GM18519 (cell line): ENCODE data around the gene SYNPO.

ENCODE experiments used
- ATAC-seq: cut with Tn5 transposase; IDR thresholded peaks from one replicate; pipeline ENCODE4 v1.9.1; 2021; ENCODE audit warnings: mild to moderate bottlenecking, moderate library complexity; ENCODE audit not compliant: unreplicated experiment, low FRiP score

The SYNPO gene

DNA sequence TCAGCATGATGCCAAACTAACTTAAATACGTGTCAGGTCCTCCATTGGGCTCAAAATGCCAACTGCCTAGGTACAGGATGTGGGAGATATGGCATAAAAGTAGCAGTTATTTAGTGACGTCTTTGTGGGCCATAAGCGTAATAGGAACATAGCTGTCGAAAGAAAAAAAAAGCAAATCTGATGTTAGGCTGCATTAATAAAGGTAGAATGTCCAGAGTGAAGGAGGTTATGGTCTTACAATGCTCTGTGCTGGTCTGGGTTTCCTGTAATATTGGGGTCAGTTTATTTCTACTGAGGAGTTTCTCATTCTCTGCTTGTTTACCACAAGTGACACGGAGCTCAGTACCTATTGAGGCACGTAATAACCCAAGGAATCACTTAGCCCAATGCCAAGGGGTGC lies 33.4 kb upstream of the SYNPO start:
- ATAC-seq = no peak

DNA sequence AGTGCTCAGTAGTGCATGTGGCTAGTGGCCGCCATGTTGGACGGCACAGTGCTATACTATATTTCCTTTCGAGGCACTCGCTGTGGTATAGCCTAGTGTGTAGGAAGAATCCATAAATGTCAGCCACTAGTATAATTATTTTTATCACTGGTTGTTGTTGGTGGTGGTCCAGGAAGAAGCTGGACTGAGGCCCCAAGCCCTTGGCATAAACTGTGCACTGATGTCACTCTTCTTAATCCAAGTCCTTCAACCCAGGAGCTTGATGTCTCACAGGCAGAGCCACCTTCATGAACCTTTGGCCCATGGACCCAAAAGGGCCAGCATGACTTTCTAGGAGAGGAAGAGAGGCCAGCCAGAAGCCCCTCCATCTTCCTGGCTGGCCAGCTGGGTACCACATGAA lies 32.5 kb upstream of the SYNPO start:
- no peak for ATAC-seq

DNA sequence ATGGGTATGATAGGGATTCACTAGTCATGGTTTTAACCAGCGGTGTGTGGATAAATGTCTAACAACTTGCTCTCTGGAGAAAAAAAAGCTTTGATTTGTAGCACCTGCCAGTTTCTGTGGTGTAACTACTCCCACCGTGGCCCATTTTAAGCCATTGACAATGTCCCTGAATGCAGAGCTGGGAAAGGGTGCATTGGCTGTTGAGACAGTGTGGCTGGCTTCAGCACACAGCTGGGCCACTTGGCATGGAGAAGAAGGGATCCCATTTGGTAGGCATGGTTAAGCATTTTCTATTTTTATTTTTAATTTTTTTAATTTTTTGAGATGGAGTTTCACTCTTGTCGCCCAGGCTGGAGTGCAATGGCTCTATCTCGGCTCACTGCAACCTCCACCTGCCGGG lies 31.5 kb upstream of the SYNPO start:
- no peak for ATAC-seq

DNA sequence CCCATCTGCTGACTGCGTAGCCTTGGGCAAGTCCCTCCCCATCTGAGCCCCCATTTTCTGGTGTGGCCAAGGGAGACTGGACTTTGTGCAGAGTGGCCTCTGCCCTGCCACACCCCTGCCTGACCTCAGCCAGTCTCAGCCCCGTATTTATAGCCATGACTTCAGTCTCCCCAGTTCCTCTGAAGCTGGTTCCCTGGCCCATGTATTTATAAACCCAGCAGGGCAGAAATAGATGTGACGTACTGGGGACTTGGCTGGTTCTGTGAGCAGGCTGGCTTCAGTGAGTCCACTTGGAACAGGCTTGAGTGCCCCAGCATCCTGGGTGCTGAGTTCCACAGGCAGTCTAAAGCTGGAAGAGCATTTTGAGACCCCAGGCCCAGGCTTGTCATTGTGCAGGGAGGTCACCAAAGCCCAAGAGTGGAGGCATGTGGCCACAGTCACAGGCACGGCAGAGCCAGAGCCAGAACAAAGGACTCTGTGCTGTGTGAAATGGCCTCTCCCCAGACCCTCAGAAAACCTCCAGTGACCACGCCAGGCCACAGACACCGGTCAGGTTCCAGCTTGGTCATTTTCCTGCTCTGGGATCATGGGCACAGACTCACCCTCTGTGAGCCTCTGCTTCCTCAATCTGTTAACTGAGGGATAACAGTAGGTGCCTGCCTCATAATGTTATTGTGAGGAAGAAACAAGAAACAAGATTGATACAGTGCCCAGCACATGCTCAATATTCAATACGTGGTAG lies 30.4 kb upstream of the SYNPO start:
- no peak for ATAC-seq

DNA sequence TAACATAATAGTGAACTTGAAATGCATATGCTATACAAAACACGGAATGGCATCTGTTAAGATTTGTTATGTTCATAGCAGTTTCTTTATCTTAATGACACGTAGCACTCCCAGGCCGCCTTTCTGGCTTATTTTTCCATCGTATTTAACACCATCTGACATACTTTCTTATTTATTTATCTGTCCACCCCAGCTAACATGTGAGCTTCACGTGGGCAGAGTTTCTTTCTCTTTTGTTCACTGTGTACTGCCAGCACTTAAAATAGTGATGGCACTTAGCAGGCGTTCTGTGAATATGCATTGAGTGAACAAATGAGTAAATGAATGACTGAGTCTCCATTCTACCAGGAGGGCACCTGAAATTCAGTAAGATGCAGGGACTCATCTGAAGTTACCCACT lies 29.4 kb upstream of the SYNPO start:
- ATAC-seq = no peak

DNA sequence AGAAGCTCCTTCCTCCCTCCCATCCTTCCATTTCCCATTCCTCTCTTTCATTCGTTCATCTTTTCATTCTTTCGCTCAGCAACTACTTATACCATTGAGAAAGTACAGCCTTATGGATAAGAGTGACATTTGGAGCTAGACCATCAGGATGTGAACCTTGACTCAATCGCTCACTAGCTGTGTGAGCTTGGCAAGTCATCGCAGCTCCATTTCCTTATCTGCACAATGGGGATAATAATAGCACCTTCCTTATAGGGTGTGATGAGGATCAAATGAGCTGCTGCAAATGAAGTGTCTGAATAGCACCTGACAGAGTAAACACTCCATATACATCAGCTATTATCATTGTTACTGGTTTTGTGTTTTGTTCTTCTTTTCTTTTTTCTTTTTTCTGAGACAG lies 28.1 kb upstream of the SYNPO start:
- no peak for ATAC-seq

DNA sequence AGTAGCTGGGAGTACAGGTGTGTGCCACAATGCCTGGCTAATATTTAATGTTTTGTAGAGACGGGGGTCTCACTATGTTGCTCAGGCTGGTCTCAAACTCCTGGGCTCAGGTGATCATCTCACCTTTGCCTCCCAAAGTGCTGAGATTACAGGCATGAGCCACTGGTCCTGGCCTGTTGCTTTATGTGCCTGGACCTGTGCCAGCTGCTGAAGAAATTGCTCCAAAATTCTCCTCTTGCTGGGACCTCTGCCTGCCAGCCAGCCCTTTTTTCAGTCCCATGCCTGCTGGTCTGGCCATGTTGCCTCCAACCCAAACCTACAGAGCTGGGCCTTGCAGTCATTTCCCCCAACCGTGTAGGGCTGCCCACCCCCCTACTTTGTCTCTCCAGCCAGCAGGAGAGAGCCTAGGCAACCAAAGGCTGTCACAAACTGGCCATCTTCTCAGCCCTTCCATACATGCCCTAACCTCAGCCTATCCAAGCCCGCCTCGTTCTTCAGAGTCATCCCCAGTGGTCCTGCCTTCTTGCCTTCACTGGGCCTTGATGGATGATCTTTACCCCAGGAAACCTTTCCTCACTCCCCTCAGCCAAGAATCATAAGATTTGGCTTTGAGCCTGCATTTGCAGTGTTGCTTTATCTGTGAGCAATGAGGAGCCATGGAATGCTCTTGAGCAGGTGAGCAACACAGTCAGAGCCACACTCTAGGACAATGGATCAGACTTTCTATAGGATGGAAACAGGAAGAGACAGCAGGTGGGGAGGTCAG lies 27.4 kb upstream of the SYNPO start:
- no peak for ATAC-seq

DNA sequence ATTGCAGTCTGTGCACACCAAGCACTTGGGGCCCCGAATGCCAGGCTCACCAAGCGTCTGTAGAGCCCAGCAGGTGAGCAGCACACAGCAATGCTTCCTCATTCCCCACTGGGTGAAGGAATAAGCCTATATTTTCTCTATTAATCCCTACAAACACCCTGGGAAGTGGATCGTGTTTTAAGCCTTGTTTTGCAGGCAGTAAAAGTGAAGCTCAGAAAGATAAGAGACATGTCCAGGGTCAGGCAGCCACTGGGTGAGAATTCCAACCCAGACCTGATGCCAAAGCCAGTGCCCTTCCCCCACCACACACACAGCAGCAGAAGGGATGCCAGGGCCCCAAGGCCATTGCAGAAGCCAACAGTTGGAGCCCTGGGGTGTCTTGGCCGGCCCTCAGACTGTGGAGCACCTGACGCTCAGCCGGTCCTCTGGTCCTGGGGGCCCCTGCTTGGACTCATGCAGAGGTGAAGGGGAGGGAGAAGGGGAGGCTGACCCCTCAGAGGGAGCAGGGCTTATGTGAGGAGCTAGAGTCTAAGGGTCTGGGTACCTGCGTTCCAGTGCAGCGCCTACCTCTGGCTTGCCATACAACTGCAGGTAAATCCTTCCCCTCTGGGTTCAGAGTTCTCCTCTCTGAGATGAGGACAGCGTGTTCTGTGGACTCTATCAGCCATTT lies 26.3 kb upstream of the SYNPO start:
- ATAC-seq = no peak

DNA sequence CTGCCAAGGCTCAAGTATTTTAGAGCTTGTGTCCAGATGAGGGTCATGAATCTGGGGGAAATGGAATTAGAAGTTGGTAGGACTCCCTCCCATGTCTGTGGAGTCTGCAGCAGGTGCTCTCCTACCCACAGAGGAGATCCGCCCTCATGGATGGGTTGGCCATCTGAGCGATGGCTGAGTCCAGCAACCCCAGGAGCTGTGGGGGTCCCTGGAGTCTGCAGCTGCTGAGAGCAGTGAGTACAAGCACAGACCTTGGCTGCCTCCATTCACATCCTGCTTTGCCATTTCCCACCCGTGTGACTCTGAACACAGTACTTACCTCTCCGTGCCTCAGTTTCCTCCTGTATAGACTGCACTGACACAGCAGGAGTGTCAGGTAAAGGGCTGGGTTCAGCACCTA lies 25.8 kb upstream of the SYNPO start:
- ATAC-seq = no peak

DNA sequence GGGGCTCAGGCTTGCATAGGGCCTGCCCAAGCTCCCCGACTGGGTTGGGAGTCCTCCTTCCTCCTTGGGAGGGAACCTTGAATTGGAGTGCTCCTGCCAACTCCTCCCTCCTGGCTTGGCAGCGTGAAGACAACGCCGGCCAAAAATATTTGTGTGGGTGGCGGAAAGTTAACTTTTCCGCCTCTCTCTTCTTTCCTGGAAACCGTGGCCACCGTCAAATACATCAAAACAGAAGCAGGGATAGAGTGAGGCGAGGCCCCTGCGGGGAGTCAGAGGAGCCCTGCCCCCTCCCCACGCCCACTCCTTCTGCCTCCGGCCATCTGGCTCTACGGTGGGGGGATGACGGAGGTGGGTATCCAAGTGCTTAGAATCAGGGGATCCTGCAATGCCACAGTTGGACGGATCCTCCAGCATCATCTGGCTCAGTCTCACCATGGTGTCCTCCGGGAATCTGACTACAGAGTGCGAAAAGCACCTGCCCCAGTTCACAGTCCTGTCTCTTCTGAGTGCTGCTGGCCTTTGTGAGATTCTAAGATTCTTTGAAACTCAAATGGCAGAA lies 25.2 kb upstream of the SYNPO start:
- no peak for ATAC-seq

DNA sequence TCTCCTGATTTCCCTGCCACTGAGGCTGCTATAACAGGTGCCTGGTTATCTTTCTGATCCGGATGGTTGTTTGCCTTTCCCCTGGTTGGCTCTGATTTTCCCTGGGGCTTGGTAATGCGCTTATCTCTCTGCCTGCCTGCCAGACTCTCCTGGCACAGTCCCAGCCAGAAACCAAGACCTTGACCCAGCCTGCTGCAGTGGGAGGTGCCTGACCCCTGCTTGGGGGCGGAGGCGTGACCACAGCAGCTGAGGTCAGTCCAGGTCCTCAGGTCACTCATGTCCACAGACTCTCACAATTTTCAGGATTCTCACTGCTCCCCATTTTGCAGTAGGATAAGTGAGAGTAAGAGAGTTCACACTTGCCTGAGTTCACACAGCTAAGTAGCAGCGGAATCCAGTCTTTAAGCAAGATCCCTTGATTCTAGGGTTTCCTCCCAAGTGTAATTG lies 24.4 kb upstream of the SYNPO start:
- no peak for ATAC-seq

DNA sequence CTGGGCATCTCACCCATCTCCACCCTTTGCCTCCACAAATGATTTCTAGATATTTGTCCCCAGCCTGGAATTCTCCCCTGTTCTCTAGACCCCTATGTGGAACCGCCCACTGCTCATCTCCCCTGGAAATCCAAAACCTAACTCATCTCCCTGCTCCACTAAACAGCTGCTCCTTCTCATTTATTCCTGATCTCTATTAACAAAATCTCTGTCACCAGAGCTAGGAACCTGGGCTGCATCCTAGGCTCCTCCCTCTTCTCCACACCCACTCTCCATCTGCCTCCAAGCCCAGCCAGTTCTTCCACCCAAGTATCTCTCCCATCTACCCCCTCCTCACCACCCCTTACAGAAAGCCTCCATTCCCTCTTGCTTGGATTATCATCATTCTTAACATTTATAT lies 24.0 kb upstream of the SYNPO start:
- ATAC-seq = no peak

DNA sequence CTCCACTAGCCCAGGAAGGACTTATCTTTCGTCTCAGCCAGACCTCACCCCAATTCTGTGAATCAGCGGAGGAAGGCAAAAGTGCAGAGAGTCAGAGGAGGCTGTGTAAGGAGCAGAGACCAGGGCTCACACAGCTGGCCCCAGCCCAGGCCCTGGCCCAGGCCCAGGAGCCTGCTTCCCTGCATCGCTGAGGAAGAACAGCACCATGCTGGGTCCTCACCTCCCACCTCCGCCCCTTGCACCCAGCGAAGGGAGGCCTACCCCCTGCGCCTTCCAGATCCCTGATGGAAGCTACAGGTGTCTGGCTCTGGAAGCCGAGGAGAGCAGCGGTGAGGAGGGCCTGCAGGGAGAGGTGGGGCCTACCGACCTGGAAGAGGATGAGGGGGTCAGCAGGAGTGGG lies 22.3 kb upstream of the SYNPO start:
- no peak for ATAC-seq

DNA sequence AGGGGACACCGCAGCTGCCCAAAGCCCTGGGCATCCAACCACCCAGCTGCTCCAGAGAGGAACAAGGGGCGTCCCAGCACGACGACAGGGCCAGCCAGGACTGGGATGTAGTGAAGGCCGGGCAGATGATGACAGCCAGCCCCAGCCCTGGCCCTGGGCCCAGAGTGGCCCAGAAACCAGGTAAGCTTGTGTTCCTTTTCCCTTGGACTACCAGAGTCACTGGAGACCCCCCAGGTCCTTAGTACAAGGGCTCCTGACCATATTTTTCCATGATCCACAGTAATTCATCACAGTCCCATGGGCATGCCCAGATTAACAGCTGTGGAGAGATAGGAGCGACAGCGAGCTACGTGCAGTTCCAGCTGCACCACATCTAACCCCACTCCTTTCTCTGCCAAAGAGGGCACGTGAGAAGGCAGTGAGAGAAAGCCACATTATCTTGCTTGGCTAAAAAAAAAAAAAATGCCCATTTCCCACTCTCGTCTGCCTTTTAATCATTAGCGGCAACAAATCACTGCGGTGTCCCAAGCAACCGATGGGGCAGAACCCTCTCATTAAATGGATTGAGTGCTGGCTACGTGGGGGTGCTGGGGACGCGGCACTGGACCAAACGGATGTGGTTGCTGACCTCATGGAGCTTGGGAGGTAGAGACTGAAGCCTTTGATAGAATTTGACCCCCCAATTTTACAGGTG lies 21.7 kb upstream of the SYNPO start:
- no peak for ATAC-seq

DNA sequence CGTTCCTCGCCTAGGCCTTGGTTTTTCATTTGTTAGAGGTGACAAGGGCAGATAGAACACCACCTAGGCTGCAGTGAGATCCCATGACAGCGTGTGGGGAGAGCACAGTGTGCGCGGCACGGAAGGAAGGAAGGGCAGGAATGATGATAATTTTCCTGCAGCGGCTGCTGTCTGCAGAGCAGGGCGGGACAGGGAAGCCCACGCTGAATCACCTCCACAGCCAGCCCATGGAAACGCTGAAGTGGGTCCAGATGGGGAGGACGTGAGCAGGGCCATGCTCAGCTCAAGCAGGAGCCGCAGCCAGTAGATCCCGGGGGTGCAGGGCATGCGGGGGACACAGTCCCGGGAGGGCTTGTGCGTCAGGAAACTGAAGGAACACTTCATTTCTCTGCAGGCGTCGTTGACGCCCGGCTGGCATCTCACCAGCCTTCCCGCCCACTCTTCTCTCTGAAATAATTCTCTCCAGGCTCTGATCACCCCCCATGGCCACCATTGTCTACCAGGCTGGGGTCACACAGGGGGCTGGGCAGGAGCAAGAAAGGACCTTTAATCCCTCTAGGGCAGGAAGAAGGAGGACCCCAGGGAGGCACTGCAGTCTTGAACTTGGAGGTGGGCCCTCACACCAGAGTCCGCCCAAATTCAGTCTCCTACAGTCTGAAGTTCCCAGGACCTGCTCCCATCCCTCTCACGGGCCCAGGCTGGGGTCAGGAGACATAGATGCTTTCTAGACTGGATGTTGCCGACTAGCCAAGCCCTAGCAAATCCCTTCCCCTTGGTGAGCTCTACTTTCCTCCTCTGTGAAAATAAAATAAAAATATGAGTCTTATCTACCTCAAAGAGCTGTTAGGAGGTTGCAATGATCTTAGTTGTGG lies 20.9 kb upstream of the SYNPO start:
- no peak for ATAC-seq

DNA sequence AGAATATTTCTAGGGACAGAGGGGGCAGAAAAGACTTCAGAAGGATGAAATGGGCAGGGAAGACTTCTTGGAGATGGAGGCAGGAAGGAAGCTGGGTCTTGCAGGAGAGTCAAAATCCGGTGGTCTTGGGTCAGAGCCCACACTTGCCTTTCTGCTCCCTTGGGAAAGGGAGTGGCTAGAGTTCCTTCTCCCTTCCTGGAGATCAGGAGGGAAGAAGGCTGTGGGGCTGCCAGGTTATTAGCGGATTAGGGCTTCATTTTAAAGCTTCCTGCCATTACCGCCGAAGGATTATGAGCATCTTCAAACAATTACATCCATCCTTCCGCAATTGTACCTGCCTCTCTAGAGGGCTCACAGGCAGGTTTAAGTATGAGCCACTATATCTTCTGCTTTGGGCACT lies 19.2 kb upstream of the SYNPO start:
- ATAC-seq = no peak

DNA sequence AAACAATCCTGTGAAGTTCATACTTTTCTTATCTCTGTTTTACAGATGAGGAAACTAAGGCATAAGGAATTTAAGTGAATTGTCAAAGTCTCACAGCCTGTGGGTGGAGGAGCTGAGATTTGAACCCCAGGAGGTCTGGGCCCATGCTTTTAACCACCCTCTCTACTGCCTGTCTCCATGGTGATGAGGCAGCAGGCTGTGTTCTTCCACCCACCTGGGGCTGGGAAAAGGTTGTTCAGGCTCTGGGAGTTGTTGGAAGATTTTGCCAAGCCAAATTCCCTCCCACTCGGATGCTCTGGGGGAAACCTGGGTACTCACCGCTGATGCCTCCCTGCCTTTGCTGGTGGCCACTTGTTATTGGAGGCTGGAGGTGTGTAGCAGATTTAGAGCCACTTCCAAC lies 18.3 kb upstream of the SYNPO start:
- no peak for ATAC-seq

DNA sequence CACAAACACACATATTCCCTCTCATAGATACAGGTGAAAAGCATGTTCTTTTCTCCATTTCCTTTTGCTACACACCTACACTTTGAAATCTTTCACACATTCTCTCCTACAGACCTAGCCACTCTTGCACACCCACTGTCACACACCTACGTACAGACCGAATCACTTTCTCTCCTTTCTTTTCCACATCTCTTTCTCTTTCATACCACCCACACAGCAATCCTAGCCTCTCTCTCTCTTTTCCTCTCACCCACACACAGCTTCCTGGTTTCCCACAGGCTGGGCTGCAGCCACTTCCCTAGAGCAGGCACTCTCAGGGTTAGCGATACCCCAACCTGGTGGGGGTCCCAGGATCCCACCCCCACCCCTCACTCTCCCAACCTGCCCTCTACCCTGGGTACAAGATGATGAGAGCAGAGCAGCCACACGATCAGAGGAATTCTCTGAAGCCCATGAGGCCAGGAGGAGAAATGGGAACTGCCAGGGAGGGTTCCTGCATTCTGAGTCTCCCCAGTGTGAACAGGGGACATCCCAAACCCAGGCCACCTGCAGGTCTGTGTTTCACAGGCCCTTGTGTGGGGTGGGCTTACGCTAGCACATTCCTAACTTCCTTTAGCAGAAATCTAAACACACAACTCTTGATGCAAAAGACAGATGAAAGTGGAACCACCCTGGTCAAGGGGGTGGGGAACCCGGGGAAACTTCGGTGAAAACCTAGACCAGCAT lies 17.1 kb upstream of the SYNPO start:
- ATAC-seq = no peak

DNA sequence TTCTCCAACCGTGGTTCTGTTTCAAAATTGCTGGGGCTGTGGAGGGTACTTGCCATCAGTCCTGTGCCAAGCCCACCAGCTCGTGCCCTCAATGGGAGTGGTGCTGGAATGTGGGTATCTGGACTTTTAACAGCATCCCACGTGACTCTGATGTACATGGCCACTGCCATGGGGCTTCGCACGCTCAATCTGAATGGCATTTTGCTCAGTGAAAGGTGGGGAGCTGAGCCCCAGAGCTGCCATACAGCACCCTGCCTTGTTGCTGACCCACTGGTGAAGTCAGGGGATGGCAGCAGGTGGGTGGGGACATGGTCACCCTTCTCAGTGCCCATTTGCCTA lies 16.6 kb upstream of the SYNPO start:
- no peak for ATAC-seq
